Keratinocyte (primary cell): ENCODE results near the gene SLC26A3. TPM values are rescaled to one million over a fixed set of nuclear protein-coding genes. Genes with fewer than 3 reads are reported as not detected.

Experiments
- DNase-seq: peaks from one replicate; pipeline ENCODE4 v3.0.0-alpha.2; 2011; ENCODE audit warnings: low read depth, missing footprints, low spot score
- FAIRE-seq: peaks from 2 replicates; lab custom pipeline; 2011; peaks lifted over from hg19 to GRCh38; lab: Jason Lieb, UNC
- H2AFZ ChIP-seq: 2 replicates; pipeline ENCODE4 v1.6.0; 2012; ENCODE audit warnings: low read length, control low read depth, inconsistent platforms; ENCODE audit not compliant: control insufficient read depth
- H3K27ac ChIP-seq: 2 replicates; pipeline ENCODE4 v1.5.1; 2011; ENCODE audit warnings: low read length; ENCODE audit not compliant: control insufficient read depth, insufficient read depth
- H3K27me3 ChIP-seq: 3 replicates; pipeline ENCODE4 v1.6.0; 2011; ENCODE audit warnings: low read length; ENCODE audit not compliant: control insufficient read depth, insufficient read depth; ENCODE audit errors: extremely low read depth
- H3K36me3 ChIP-seq, 2 experiments: 2 replicates in 1 of 2; 3 replicates in 1 of 2; pipeline ENCODE4 v1.5.1; 2011; ENCODE audit warnings: low read length in 2 of 2, mild to moderate bottlenecking in 1 of 2; ENCODE audit not compliant: control insufficient read depth in 2 of 2, insufficient read depth in 2 of 2; ENCODE audit errors: extremely low read depth in 1 of 2
- H3K4me1 ChIP-seq: 3 replicates; pipeline ENCODE4 v1.5.1; 2011; ENCODE audit warnings: low read length; ENCODE audit not compliant: control insufficient read depth, insufficient read depth; ENCODE audit errors: extremely low read depth
- H3K4me2 ChIP-seq: 3 replicates; pipeline ENCODE4 v1.6.0; 2011; ENCODE audit warnings: low read depth, low read length; ENCODE audit not compliant: control insufficient read depth, insufficient read depth; ENCODE audit errors: extremely low read depth
- H3K4me3 ChIP-seq, 3 experiments: fragments of 200-600 bp in 1 of 3; sonication (generic) in 1 of 3; 2 replicates in 2 of 3; 3 replicates in 1 of 3; pipeline ENCODE4 v1.5.1; 2011 to 2016; ENCODE audit warnings: low read length in 3 of 3, mild to moderate bottlenecking in 3 of 3, control low read depth in 2 of 3, inconsistent platforms in 1 of 3, low read depth in 1 of 3, mixed read lengths in 1 of 3, mixed run types in 1 of 3, moderate library complexity in 1 of 3; ENCODE audit not compliant: control insufficient read depth in 2 of 3, insufficient read depth in 2 of 3; ENCODE audit errors: extremely low read depth in 1 of 3
- H3K79me2 ChIP-seq: 2 replicates; pipeline ENCODE4 v1.6.0; 2012; ENCODE audit warnings: low read length; ENCODE audit not compliant: control insufficient read depth, insufficient read depth
- H3K9ac ChIP-seq: 3 replicates; pipeline ENCODE4 v1.6.0; 2011; ENCODE audit warnings: low read length; ENCODE audit not compliant: control insufficient read depth, insufficient read depth; ENCODE audit errors: extremely low read depth
- H3K9me1 ChIP-seq: 3 replicates; pipeline ENCODE4 v1.6.0; 2011; ENCODE audit warnings: low read length; ENCODE audit not compliant: control insufficient read depth, insufficient read depth; ENCODE audit errors: extremely low read depth
- H3K9me3 ChIP-seq: 2 replicates; pipeline ENCODE4 v1.5.1; 2012; ENCODE audit warnings: low read depth, low read length; ENCODE audit not compliant: control insufficient read depth
- H4K20me1 ChIP-seq: 3 replicates; pipeline ENCODE4 v1.6.0; 2011; ENCODE audit warnings: low read length; ENCODE audit not compliant: control insufficient read depth, insufficient read depth; ENCODE audit errors: extremely low read depth
- CTCF ChIP-seq, 3 experiments: IDR thresholded peaks in 1 of 3; conservative IDR thresholded peaks in 1 of 3; optimal IDR thresholded peaks in 1 of 3; 2 replicates in 2 of 3; 3 replicates in 1 of 3; pipeline versions ENCODE3 to v1.5.1; 2011; ENCODE audit warnings: low read length in 3 of 3, mild to moderate bottlenecking in 3 of 3, moderate library complexity in 2 of 3, control low read depth in 1 of 3, inconsistent platforms in 1 of 3; ENCODE audit not compliant: insufficient read depth in 2 of 3; ENCODE audit errors: extremely low read depth in 1 of 3
- EZH2 ChIP-seq: IDR thresholded peaks from one replicate; pipeline ENCODE4 v1.6.1; 2012; ENCODE audit warnings: inconsistent platforms, mild to moderate bottlenecking, low read length, moderate library complexity
- dilution Hi-C: fragments of 300-500 bp; cut with MboI; formaldehyde crosslinking; loops from one replicate; pipeline ENCODE4 v1.7.0; 2020; ENCODE audit warnings: low sequenced_read_pairs; ENCODE audit not compliant: extremely low pct_ligation_motif_present
- polyA plus RNA-seq, 5 experiments: library from polyadenylated mRNA; depleted of rRNA in 3 of 5; stranded (reverse) in 3 of 5; stranded (forward) in 1 of 5; unstranded in 1 of 5; fragments of >200 nt; gene quantifications; 1 replicate in 1 of 5; 2 replicates in 3 of 5; 3 replicates in 1 of 5; pipeline versions ENCODE4 v1.2.1 to v1.2.3, GENCODE V29; 2011 to 2012; ENCODE audit warnings: missing spikeins in 2 of 5, low read depth in 1 of 5, low replicate concordance in 1 of 5

The SLC26A3 gene
- polyA plus RNA-seq, 1 donor (not counting 4 experiments of a cell fraction or from before 2014, with no cell fraction given) = not detected

GRCh38 chr7:107723255-107723654 lies 79.8 kb downstream of the SLC26A3 start:
- Histone ChIP-seq H3K4me2 (no peak overlapping the region), H3K9me1 (no peaks in the 10 kb centered on the region), H3K27me3 (no peaks in the 10 kb centered on the region), H3K9ac (no peak overlapping the region), H3K27ac (no peak overlapping the region), H3K36me3 (no peaks in the 10 kb centered on the region), H2AFZ (no peak overlapping the region), H3K9me3 (no peaks in the 10 kb centered on the region), H3K79me2 (no peaks in the 10 kb centered on the region), H4K20me1 (no peaks in the 10 kb centered on the region), H3K4me3 (no peak overlapping the region), H3K4me1 (no peaks in the 10 kb centered on the region)
- dilution Hi-C loops = no loop called here
- no peak for DNase-seq
- FAIRE-seq = no peak
- no peak for TF ChIP-seq EZH2
- TF ChIP-seq CTCF (optimal IDR thresholded peaks at IDR 0.05 in 1 of 3, IDR thresholded peaks at IDR 0.05 in 1 of 3, conservative IDR thresholded peaks at IDR 0.05 in 1 of 3; ENCODE audit: extremely low read depth in 1 of 3, insufficient read depth in 2 of 3, low read length in 3 of 3) = no peak

GRCh38 chr7:107721286-107721685 lies 81.7 kb downstream of the SLC26A3 start:
- dilution Hi-C loops = no loop called here
- H3K9ac ChIP-seq = no peak overlapping the region
- H3K79me2 ChIP-seq = no peaks in the 10 kb centered on the region
- no peaks in the 10 kb centered on the region for H3K9me3 ChIP-seq
- no peaks in the 10 kb centered on the region for H3K4me1 ChIP-seq
- H2AFZ ChIP-seq = no peak overlapping the region
- no peak overlapping the region for H3K27ac ChIP-seq
- H3K4me3 ChIP-seq = no peak overlapping the region
- no peaks in the 10 kb centered on the region for H3K36me3 ChIP-seq
- FAIRE-seq (no peak), DNase-seq (no peak)
- no peaks in the 10 kb centered on the region for H4K20me1 ChIP-seq
- no peaks in the 10 kb centered on the region for H3K27me3 ChIP-seq
- H3K4me2 ChIP-seq = no peak overlapping the region
- TF ChIP-seq CTCF (optimal IDR thresholded peaks at IDR 0.05 in 1 of 3, IDR thresholded peaks at IDR 0.05 in 1 of 3, conservative IDR thresholded peaks at IDR 0.05 in 1 of 3; ENCODE audit: extremely low read depth in 1 of 3, insufficient read depth in 2 of 3, low read length in 3 of 3) (no peak), EZH2 (no peak)
- no peaks in the 10 kb centered on the region for H3K9me1 ChIP-seq
